RWPE1 (cell line): ENCODE results near the gene NCLN.
"Not testable (repeated sequence)": the region's sequence is repeated elsewhere in the genome, so short reads cannot be mapped to it uniquely, and the experiment has no call there.

Experiments
- CTCF ChIA-PET: fragments of 350-600 bp; sonication (Branson Sonifier 250); formaldehyde crosslinking; extraction: SDS; loops from one replicate; lab custom pipeline; 2021; lab: Yijun Ruan, JAX
- POLR2A ChIA-PET: fragments of 400-600 bp; formaldehyde crosslinking; extraction: SDS; loops from one replicate; lab custom pipeline; 2020; ENCODE audit warnings: antibody characterized with exemption; ENCODE audit not compliant: low non-redundant PET; lab: Yijun Ruan, JAX
- DNase-seq: peaks from one replicate; pipeline ENCODE4 v3.0.0; 2012; ENCODE audit warnings: low spot score
- H3K27ac ChIP-seq: fragments of 450-650 bp; 2 replicates; pipeline ENCODE4 v1.5.1; 2017
- TF ChIP-seq, protein P1 (sequence below): fragments of 450-650 bp; conservative IDR thresholded peaks from 2 replicates; pipeline ENCODE4 v1.5.1; 2017; ENCODE audit warnings: low read depth, mild to moderate bottlenecking

Gene NCLN

GRCh38 chr19:3162418-3163229 lies 23.1 kb upstream of the NCLN start:
- peak; percentile 79 for DNase-seq
- ChIA-PET CTCF (interaction anchor here (1.1 to 2.7 kb wide), 4 partner anchors 10 to 33 kb away, joined by 3 to 13 read pairs (median 6); no protein-coding TSS in a partner anchor), POLR2A (no interaction called here)
- peak overlapping the region; percentile 60 for H3K27ac ChIP-seq
- TF ChIP-seq, protein P1, sequence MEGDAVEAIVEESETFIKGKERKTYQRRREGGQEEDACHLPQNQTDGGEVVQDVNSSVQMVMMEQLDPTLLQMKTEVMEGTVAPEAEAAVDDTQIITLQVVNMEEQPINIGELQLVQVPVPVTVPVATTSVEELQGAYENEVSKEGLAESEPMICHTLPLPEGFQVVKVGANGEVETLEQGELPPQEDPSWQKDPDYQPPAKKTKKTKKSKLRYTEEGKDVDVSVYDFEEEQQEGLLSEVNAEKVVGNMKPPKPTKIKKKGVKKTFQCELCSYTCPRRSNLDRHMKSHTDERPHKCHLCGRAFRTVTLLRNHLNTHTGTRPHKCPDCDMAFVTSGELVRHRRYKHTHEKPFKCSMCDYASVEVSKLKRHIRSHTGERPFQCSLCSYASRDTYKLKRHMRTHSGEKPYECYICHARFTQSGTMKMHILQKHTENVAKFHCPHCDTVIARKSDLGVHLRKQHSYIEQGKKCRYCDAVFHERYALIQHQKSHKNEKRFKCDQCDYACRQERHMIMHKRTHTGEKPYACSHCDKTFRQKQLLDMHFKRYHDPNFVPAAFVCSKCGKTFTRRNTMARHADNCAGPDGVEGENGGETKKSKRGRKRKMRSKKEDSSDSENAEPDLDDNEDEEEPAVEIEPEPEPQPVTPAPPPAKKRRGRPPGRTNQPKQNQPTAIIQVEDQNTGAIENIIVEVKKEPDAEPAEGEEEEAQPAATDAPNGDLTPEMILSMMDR: no peak

GRCh38 chr19:3163230-3163886 lies 22.4 kb upstream of the NCLN start:
- DNase-seq: peak; percentile 79
- POLR2A ChIA-PET: no interaction called here

DNA sequence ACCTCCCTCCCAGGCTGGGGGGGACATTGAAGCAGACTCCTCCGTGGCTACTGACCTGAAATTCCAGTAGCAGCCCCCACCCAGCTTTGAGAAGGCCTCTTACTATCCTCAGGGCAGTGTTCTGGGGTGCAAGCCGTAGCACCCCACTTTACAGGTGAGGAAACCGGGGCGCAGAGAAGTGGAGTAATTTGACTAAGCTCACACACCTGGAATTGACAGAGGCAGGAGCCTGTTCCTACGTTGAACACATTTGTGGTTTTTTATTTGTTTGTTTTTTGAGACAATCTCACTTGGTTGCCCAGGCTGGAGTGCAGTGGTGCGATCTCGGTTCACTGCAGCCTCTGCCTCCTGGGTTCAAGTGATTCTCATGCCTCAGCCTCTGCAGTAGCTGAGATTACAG lies 21.8 kb upstream of the NCLN start:
- ChIA-PET POLR2A (no interaction called here), CTCF (interaction anchor here (0.6 to 2.7 kb wide), 2 partner anchors 34 to 211 kb away, joined by 3 to 13 read pairs; no protein-coding TSS in a partner anchor)
- TF ChIP-seq, protein P1: no peak
- H3K27ac ChIP-seq: peak overlapping the region; percentile 60
- DNase-seq: no peak

More at GRCh38 chr19:3163230-3163886, 22.4 kb upstream of the NCLN start:
- CTCF ChIA-PET: interaction anchor here (0.6 to 2.7 kb wide), 2 partner anchors 34 to 210 kb away, joined by 3 to 13 read pairs; no protein-coding TSS in a partner anchor
- peak overlapping the region; percentile 60 for H3K27ac ChIP-seq
- TF ChIP-seq, protein P1: peak; percentile 94

DNA sequence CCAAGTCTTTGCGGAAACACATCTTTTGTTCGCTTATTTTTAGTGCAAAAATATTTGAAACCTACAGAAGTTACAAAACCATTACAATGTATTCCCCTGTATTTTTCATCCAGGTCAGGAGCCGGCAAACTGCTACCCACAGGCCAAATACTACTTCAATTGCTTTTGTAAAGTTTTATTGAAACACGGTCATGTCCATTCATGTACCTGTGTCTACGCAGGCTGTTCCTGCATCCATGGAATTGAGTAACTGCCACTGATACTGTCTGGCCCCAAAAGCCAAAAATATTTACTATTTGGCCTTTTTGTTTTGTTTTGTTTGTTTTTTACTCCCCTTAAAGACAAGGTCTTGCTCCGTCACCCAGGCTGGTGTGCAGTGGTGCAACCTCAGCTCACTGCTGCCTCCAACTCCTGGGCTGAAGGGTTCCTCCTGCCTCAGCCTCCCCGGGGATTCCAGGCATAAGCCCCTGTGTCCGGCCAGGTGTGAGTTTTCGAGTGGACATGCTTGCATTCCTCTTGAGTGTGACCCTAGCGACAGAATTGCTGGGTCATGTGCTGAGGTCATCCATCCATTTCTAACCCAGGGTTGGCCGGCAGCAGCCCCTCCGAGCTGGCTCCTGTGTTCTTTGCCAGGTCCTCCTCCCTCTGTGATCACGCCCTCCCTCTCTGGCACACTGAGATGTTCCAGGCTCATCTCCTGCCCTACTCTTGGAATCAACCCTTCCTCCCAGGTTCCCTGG lies 18.0 kb upstream of the NCLN start:
- peak overlapping the region; percentile 78 for H3K27ac ChIP-seq
- DNase-seq: no peak
- TF ChIP-seq, protein P1: no peak
- POLR2A ChIA-PET: no interaction called here
- CTCF ChIA-PET: no interaction called here

GRCh38 chr19:3171894-3172672 lies 13.6 kb upstream of the NCLN start:
- peak; percentile 33 for DNase-seq
- ChIA-PET CTCF (interaction anchor here (0.6 kb wide), 1 partner anchor 76 kb away, joined by 4 read pairs; no protein-coding TSS in a partner anchor), POLR2A (no interaction called here)
- peak overlapping the region; percentile 69 for H3K27ac ChIP-seq
- TF ChIP-seq, protein P1: no peak

GRCh38 chr19:3172673-3173000 lies 13.1 kb upstream of the NCLN start:
- H3K27ac ChIP-seq: peak overlapping the region; percentile 69
- DNase-seq, CTCF ChIA-PET, POLR2A ChIA-PET: not testable (repeated sequence)
